T-helper 2 cell (primary cell): ENCODE data around the gene BRINP3.

Source experiments
- DNase-seq, 5 experiments: peaks; one replicate each; pipeline versions ENCODE4 v3.0.0 to v3.0.0-alpha.2; 2012 to 2022

BRINP3 gene

DNA sequence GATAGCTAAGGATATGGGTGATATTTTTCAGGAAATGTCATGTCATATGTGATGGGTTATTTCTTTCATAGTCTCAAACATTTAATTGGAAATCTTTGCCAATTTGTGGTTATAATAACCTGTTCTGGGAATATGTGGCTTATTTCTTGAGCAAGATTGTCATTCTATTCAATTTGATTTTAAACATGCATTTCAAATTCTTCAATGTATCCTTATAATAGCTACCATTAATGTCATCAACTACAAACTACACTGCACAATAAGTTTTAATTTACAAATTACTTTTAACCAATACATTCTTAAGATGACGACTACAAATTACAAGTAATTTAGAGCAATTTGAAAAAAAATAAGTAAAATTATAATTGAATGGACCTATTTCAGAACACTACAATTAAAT, 164.9 kb downstream of the BRINP3 start:
- DNase-seq: no peak

DNA sequence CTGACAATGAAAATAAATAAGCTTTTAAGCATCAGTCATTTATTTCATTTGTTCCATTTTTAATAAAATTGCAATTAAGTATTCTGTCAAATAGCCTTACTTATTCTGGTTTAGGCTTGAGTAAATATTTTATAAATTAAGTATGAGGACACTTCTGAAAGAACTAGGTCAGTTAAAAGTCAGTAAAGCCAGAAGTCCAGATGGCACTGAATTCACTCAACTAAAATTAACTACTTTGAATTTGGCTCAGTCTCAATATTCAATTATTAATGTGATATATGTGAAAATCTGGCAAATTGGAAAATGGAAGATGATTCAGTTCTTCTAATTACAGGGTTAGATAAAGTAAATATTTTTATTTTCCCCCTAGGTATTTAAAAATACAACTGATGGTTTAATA, 174.2 kb downstream of the BRINP3 start:
- DNase-seq: no peak

DNA sequence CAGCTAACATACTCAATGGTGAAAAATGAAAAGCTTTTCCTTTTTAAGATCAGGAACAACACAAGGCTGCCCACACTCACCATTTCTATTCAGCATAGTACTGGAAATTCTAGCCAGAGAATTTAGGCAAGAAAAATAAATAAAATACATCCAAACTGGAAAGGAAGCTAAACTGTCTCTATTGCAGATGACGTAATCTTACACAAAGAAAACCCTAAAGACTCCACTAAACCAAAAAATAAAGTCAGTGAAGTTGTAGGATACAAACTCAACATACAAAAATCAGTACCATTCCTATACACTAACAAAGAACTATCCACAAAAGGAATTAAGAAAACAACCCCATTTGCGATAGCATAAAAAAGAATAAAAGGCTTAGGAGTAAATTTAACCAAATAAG, 181.2 kb downstream of the BRINP3 start:
- DNase-seq: no peak

DNA sequence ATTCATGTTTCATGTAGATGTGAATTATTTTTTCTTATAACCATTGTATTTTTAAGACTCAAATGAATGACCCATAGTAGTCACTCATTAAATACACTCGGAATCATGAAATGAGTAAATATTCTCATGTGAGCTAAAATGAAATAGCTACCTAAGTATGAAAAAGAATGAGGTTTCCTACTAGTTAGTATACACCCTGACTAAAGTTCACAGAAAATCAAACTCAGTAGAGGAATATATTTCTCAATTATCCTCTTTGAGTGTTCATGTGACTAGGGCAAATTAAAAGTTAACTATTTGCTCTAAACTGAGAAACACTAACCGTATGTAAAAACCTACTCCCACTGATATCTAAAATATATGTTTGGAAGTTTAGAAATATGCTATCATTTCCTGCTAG, 187.8 kb downstream of the BRINP3 start:
- DNase-seq: no peak

DNA sequence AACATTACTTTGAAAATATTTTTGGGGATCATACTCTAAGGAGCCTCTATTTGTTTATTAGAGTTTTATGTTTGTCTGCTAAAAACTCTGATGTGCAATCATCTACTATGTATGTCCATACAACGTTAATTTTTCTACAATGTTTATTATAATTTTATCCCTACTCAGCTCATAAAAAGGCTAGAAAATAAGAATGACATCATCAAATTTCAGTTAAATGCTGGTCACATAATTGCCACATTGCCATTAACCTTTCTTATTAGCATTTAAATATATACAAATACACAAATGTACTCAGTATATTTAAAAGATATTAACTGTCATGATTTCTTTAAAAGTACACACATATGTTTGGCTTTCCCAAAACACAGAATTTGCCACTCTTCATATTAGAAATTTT, 191.6 kb downstream of the BRINP3 start:
- DNase-seq: no peak

DNA sequence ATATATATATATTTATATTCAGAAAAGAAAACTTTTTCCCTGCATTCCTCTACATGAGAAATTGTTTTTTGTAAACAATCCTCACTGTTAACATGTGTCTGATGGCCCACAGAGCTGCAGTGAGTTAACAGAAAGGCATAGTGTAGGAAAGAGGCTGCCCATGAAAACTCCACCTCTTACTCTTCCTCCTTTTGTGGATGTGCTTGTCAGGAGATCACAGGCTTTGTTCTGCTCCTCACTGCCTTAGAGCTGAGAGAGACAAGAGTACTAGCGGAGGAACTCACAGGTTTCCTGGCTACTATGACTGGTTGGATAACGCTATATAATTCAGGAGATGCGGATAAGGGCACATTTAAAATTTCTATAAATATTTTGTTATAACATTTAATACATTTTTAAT, 200.6 kb downstream of the BRINP3 start:
- no peak for DNase-seq

DNA sequence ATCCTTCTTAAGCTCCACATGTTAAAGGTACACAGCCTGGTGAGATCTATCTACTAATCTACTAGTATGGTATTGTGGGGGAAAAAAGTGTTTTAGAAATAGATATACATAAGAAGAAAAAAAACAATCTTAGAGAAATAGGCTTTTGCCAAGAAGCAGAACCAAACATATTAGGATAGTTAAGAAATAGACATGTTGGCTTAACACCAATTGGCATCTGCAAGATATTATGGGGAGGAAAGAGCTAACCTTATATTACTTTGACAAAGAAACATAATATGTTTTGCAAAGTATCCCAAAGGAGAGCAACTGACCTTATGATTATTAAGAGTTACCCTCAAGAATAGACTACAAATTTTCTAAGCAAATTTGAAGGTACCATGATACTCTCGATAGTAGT, 202.9 kb downstream of the BRINP3 start:
- no peak for DNase-seq

DNA sequence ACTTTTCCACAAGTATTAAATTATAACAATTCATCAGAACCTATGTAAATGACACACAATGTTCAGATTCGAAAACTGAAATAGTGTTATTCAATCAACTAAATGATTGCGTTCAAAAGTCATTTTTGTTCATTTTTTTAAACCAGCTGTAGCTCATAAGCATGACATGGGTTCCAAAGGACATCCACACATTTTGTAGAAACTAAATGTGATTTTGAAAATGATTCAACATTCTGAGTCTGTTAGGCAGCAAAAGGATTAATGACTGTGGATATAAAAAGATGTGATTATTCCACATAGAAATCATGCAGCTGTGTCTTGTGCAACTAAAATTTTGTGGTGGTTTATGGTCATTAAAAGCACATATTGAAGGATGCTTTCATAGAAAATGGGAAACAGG, 204.5 kb downstream of the BRINP3 start:
- DNase-seq: no peak

DNA sequence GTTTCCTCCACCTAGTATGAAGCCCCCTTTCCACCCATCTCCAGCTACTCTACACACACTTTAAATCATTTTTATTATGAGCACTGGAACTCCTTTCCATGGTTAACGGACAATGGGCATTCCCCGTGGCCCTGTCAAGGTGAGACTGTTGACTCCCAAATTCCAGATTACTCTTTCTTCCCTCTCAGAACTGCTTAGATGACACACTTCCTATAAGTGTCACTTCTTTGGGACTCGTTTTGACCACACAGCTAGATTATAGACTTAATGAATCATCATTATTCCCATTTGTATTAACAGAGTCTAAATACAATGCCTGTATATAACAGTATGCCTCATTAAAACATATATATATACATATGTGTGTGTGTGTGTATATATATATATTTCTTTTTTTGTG, 215.1 kb downstream of the BRINP3 start:
- DNase-seq: no peak

DNA sequence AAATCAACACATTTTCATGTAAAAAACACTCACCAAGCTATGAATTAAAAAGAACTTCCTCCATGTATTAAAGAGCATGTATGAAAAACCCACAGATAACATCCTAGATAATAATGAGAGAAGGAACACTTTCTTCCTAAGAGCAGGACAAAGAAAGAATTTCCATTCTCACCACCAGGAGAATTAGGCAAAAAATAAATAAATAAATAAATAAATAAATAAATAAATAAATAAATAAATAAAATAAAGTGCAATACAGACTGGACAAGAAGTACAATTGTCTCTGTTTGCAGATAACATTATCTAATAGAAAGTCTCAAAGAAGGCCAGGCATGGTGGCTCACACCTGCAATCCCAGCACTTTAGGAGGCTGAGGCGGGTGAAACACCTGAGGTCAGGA, 218.2 kb downstream of the BRINP3 start:
- DNase-seq: no peak

DNA sequence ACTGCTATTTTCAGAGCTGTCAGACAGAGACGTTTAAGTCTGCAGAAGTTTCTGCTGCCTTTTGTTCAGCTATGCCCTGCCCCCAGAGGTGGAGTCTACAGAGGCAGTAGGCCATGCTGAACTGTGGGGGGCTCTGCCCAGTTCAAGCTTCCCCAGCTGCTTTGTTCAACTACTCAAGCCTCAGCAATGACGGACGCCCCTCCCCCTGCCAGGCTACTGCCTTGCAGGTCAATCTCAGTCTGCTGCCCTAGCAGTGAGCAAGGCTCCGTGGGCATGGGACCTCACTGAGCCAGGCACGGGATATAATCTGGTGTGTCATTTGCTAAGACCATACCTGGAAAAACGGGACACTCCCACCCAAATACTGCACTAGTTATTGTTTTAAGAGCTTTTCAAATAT, 219.7 kb downstream of the BRINP3 start:
- DNase-seq: no peak

DNA sequence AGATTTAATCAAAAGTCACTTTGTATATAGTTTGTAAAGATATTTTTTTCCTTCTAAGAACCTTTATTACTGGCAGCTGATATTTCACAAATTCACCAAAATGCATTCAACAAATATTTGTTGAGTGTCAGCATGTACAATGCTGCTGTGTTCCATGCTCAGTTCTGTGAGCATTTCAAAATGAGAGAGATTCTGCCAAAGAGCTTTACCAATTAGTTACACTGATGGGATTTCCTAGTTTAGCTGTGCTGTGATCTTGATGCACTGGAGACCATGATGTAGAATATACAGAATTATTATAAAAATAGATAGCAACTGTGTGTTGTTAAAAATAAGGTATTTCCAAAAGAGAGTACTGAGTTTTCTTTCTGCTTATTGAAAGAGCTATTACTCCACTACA, 225.6 kb downstream of the BRINP3 start:
- no peak for DNase-seq

DNA sequence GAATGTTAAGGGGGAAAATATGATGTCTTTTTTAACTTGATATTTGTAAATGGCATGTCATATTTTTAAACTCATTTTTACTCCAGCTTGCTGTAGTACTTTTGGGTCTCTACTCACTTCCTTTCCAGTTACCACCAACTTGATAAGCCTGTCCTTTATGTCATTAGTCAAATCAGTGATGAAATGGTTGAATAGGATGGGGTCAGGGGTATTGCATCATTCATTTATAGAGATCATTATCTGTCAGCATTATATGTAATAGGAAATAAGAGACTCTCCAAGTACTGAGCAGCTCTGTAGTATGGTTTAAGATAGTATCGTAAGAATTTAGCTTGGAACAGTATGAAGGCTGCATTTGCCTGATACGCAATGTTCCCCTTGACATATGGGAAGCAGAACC, 227.3 kb downstream of the BRINP3 start:
- no peak for DNase-seq

DNA sequence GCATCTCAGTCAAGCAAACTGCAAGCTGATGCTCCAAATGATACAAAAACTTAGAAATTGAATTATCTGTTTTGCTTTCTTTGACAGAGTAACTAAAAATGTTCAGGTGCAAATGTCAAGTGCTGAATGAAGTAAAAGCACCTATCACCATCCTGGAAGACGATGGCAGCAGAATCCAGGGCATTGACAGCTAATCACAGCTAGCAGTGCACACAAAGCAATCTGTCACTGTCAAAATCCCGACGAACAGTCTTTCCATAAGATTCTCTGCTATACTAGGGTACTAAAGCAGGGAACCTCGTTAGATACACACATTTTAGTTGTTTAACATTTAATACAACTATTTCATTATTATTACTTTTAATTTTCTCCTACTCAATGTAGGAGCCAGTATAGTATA, 233.3 kb downstream of the BRINP3 start:
- DNase-seq: no peak

DNA sequence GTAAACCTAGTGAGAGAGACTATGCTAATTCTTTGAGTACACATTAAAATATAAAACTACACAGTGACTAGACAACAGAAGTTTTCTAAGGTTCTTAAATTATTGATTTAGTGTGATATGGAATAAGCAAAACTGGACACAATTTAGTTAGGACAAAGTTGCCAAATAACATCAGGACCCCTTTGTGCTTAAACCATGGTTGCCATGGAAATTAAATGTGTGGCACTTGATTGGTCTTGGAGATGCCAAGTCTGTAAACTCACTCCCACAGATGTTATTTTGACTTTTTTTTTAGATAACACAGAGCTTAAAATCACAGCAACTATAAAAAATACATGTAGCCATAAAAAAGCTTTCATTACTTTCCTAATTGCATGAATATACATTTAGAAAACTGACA, 234.6 kb downstream of the BRINP3 start:
- no peak for DNase-seq

DNA sequence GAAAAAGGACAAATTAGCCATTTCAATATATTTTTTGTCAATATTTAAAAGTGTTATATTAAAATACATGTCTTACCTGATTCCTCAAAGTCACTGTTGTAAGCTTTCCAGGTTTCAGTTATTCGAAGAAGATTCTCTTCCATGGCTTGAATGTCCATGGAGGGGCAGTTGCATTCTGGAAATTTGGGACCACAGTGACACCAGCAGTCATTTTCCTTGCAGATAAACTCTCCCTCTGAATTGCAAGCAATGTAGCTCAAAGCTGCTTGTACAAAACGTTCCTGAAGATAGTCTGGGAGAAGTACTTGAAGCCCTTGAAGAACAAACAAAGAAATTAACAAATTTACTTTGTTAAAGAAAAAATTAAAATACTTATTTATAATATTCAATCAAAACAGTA, 251.7 kb downstream of the BRINP3 start:
- DNase-seq: no peak

DNA sequence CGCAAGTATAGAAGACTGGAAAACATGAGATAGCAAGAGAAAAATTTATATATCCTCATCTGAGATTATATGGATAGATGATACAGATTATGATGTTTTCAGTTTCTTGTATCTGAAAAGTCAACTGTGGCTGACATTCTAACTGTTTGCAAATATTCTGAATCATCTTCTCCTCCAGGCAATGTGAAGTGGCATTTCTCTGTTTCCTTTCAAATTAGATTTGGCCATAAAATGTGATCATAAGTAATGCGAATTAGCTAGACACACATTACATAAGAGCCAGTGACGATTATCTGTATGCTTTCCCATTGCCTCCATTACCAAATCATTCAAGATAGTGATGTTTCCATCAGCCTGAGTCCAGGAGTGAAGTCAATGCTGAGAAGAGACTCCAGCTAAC, 265.2 kb downstream of the BRINP3 start:
- no peak for DNase-seq

DNA sequence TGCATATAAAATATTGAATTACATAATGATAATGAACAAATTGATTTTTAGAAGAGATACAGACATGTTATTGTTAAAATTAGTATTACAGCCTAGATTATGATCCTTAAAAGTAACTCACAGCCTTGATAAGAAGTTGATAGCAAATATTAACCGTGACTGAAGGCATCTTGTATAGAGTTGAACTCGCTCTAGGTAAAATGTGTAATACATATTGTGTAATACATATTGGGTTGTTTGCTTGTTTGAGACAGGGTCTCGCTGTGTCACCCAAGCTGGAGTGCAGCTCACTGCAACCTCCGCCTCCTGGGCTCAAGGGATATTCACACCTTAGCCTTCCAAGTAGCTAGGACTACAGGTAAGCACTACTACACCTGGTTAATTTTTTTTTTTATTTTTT, 269.9 kb downstream of the BRINP3 start:
- DNase-seq: no peak

DNA sequence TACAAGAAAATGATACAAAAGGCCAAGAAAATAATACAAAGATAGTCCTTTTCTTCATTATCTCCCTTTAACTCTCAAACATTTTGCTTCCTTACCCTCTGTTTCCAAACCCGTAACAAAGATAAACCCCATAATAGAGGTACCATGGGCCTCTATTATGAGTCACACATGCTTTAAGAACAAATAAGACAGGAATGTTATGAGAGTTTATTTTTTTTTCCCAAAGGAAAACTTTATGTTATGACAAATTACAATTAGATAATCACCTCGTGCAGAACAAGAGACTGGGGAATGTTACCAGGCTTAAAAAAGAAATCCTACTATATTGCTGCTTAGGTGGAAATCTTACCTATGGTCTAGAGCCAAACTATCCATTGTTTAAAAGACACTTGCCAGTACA, 272.0 kb downstream of the BRINP3 start:
- DNase-seq: no peak

DNA sequence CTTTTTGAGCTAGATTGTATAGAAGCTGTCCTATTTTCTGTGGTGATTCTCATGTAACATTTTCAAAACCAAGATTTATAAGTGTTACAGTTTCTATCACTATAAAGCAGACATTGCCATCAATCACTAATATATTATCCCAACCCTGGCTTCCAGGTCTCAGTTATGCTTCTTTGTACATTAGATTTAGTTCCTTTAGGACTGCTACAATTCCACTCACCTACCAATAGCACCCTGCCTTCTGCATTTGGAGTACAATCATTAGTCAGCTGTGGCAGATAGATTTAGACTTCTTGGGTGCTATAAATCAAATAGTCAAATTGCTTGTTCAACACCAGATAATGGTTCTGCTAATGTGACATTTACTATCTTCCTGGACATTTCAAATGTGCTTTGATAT, 281.6 kb downstream of the BRINP3 start:
- DNase-seq: no peak

DNA sequence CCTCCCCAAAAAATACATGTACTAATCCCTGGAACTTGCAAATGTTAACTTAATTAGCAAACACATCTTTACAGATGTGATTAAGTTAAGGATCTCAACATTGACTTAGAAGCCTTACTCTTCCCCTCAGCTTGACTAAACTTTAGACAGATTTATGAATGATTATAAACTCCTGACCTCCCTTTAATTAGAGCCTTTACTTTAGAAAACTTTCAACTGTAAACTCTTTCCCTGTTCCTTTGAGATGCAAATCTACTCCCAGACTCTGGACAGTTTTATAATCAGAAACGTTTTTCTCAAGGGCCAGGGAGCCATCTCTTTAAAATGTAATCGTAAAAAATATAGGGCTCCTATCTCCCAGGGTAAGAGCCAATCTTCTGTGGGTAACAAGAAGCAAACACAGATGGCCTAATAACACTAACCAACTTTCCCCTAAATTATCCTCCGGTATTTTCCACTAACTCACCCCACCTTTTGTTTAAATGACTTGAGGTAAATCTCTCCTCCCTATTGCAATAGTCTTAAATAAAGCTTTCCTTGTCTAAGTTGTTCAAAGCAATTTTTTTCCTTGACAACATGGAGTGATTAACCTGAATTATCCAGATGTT, 284.1 kb downstream of the BRINP3 start:
- no peak for DNase-seq

DNA sequence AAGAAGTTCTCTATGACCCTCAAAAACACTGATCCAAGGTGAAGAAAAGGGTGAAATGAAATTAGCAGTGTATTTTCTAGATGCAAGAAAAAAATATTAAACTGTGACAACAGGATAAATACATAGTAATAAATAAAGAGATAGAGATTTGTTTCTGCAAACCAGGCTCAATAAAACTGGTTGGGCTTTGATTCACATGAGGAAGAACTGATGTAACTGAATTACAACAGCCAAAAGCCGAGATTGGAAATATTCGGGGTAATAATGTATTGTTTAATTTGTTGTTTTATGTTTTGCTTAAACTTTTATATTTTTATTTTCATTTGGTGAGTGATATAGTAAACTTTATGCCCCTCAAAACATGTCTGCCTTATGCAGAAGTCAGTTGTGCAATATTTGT, 285.0 kb downstream of the BRINP3 start:
- no peak for DNase-seq

DNA sequence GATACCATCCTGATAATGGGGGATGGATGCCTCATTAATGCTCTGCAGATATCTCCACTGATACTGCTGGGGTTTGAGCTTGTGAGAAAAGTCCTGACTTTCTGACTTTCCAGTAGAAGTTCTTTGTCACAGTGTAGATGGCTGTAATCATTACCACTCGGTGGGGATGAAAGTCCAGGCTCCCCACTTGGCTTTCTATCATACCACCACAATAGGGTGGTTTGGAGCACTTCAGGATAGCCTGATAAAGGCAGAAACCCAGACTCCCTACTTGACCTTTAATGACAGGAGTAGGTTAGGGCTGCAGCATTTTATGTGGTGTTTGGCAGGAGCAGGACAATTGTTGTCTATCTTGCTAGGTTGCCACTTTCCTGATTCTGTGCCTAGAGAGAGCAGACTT, 294.1 kb downstream of the BRINP3 start:
- DNase-seq: no peak

DNA sequence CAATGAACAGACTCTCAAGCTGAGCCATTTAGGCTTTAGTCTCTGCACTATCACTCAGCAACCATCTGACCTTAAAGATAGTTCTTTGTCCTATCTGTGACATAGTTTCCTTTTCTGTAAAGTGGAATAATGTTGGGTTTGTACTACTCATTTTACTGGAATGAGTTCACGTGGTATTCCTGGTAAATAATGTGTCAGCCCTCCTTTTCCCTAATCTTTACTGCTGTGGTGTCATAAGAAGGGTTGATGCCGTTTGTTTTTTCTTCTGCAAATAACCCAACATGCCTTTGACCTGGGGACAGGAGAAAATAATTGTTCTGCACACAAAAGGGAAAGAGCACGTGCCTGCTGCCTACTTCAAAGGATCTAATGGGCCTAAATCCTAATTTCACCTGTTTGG, 297.8 kb downstream of the BRINP3 start:
- DNase-seq: no peak

DNA sequence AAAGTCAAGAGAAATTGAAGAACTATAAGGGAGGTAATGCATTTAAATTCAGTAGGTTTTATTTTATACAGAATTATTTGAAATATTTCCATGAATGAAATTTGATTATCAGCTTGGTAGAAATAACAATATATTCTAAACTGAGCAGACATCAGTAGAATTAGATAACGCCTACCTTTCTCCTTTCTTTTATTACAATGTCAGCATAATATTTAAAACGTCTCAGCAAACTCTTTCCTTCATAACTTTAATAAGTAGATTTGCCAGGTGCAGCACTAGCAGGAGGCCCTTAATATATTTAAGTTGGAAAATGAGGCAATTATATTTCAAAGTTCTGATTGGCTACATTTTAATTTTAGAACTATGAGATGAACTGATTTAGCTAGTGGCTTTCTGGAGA, 298.8 kb downstream of the BRINP3 start:
- no peak for DNase-seq

DNA sequence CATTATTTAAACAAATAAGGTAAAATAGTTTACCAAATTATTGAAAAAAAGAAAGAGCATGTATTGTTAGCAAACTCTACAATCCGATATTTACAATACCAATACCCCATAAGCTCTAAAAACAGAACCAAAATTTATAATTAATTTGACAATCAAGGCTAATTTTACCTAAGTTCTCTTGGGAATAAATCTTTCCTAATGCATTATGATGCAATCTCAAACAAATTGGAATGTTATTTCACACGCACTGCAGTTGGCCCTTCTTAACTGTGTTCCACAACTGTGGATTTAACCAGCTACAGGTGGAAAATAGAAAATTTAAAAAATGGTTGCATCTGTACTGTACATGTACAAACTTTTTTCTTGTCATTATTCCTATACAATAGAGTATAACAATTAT, 300.1 kb downstream of the BRINP3 start:
- no peak for DNase-seq
